ENCODE results near the gene FRMPD4. TPM values are rescaled to one million over a fixed set of nuclear protein-coding genes. Genes with fewer than 3 reads are reported as not detected.

FRMPD4 gene
- total RNA-seq, 4 donors from 2014 or later: 0.17 to 0.83 (median 0.46) TPM

GRCh38 chrX:12685541-12685940 is 547.3 kb downstream of the FRMPD4 start:
- intact Hi-C loops (cut with DNase I): no loop called here
- Histone ChIP-seq H3K4me3 (no peak overlapping the region), H3K9me3 (no peaks in the 10 kb centered on the region), H3K36me3 (no peaks in the 10 kb centered on the region), H3K4me1 (no peaks in the 10 kb centered on the region), H3K27ac (replicated peaks in 1 of 4) (no peak overlapping the region), H3K27me3 (no peaks in the 10 kb centered on the region)
- DNase-seq (ENCODE audit: extremely low spot score): no peak
- 27% methylated on average over 2 of the region's 2 CpGs for WGBS
- no peak for TF ChIP-seq POLR2AphosphoS5 (IDR thresholded peaks at IDR 0.05)
- TF ChIP-seq CTCF (IDR thresholded peaks at IDR 0.05): no peak
- no peak for TF ChIP-seq POLR2A (IDR thresholded peaks at IDR 0.05; ENCODE audit: low read depth)
- TF ChIP-seq EP300 (IDR thresholded peaks at IDR 0.05): no peak

- Histone ChIP-seq H3K9me3 (no peaks in the 10 kb centered on the region), H3K36me3 (no peaks in the 10 kb centered on the region), H3K27me3 (no peaks in the 10 kb centered on the region), H3K4me1 (no peaks in the 10 kb centered on the region), H3K4me3 (no peak overlapping the region), H3K27ac (replicated peaks in 1 of 4) (no peak overlapping the region)
- no peak for DNase-seq (ENCODE audit: extremely low spot score)
- intact Hi-C loops (cut with DNase I): no loop called here
- TF ChIP-seq CTCF (IDR thresholded peaks at IDR 0.05) (no peak), POLR2AphosphoS5 (IDR thresholded peaks at IDR 0.05) (no peak), POLR2A (IDR thresholded peaks at IDR 0.05; ENCODE audit: low read depth) (no peak), EP300 (IDR thresholded peaks at IDR 0.05) (no peak)
Measured at GRCh38 chrX:12686331-12686730, 548.1 kb downstream of the FRMPD4 start.

GRCh38 chrX:12690646-12691045 is 552.4 kb downstream of the FRMPD4 start:
- no peak overlapping the region for H3K27ac ChIP-seq (replicated peaks in 1 of 4)
- 59% methylated on average over 3 of the region's 3 CpGs for WGBS
- H3K4me1 ChIP-seq: no peaks in the 10 kb centered on the region
- no peaks in the 10 kb centered on the region for H3K9me3 ChIP-seq
- intact Hi-C loops (cut with DNase I): no loop called here
- H3K36me3 ChIP-seq: no peaks in the 10 kb centered on the region
- H3K27me3 ChIP-seq: no peaks in the 10 kb centered on the region
- no peak for TF ChIP-seq CTCF (IDR thresholded peaks at IDR 0.05)
- TF ChIP-seq EP300 (IDR thresholded peaks at IDR 0.05): no peak
- no peak for TF ChIP-seq POLR2A (IDR thresholded peaks at IDR 0.05; ENCODE audit: low read depth)
- no peak for TF ChIP-seq POLR2AphosphoS5 (IDR thresholded peaks at IDR 0.05)
- DNase-seq (ENCODE audit: extremely low spot score): no peak
- no peak overlapping the region for H3K4me3 ChIP-seq

GRCh38 chrX:12693754-12694153 is 555.5 kb downstream of the FRMPD4 start:
- no peak overlapping the region for H3K27ac ChIP-seq (replicated peaks in 1 of 4)
- intact Hi-C loops (cut with DNase I): no loop called here
- no peaks in the 10 kb centered on the region for H3K36me3 ChIP-seq
- H3K4me1 ChIP-seq: no peaks in the 10 kb centered on the region
- H3K9me3 ChIP-seq: no peaks in the 10 kb centered on the region
- WGBS: 67% methylated on average over 2 of the region's 2 CpGs
- no peaks in the 10 kb centered on the region for H3K27me3 ChIP-seq
- TF ChIP-seq POLR2A (IDR thresholded peaks at IDR 0.05; ENCODE audit: low read depth) (no peak), CTCF (IDR thresholded peaks at IDR 0.05) (no peak), EP300 (IDR thresholded peaks at IDR 0.05) (no peak), POLR2AphosphoS5 (IDR thresholded peaks at IDR 0.05) (no peak)
- DNase-seq (ENCODE audit: extremely low spot score): no peak
- no peak overlapping the region for H3K4me3 ChIP-seq

GRCh38 chrX:12700745-12701144 is 562.5 kb downstream of the FRMPD4 start:
- Histone ChIP-seq H3K27me3 (no peaks in the 10 kb centered on the region), H3K4me1 (no peaks in the 10 kb centered on the region), H3K9me3 (no peaks in the 10 kb centered on the region), H3K36me3 (no peaks in the 10 kb centered on the region), H3K4me3 (no peak overlapping the region), H3K27ac (replicated peaks in 1 of 4) (no peak overlapping the region)
- no peak for DNase-seq (ENCODE audit: extremely low spot score)
- TF ChIP-seq CTCF (IDR thresholded peaks at IDR 0.05) (no peak), POLR2A (IDR thresholded peaks at IDR 0.05; ENCODE audit: low read depth) (no peak), EP300 (IDR thresholded peaks at IDR 0.05) (no peak), POLR2AphosphoS5 (IDR thresholded peaks at IDR 0.05) (no peak)
- 45% methylated on average over 4 of the region's 4 CpGs for WGBS
- intact Hi-C loops (cut with DNase I): loop anchor here (10.0 kb wide), 1 partner anchor 616 kb away; no protein-coding TSS in a partner anchor
